ENCODE data around the gene IRF2.

The IRF2 gene

GRCh38 chr4:184408684-184409081, 65.7 kb downstream of the IRF2 start:
- no peak for DNase-seq (ENCODE audit: low read depth, low spot score)
- in situ Hi-C loops (cut with HindIII; ENCODE audit: low sequenced_read_pairs) = no loop called here
- no peak for TF ChIP-seq CTCF (IDR thresholded peaks at IDR 0.05; ENCODE audit: low read depth, low read length)
- no peak overlapping the region for H3K4me3 ChIP-seq (ENCODE audit: low read depth, low read length)

GRCh38 chr4:184408021-184408683, 66.2 kb downstream of the IRF2 start:
- no peak overlapping the region for H3K4me3 ChIP-seq (ENCODE audit: low read depth, low read length)
- DNase-seq (ENCODE audit: low read depth, low spot score) = peak; percentile 88
- in situ Hi-C loops (cut with HindIII; ENCODE audit: low sequenced_read_pairs) = no loop called here
- TF ChIP-seq CTCF (IDR thresholded peaks at IDR 0.05; ENCODE audit: low read depth, low read length) = no peak

GRCh38 chr4:184406958-184407391, 67.4 kb downstream of the IRF2 start:
- in situ Hi-C loops (cut with HindIII; ENCODE audit: low sequenced_read_pairs) = no loop called here
- no peak overlapping the region for H3K4me3 ChIP-seq (ENCODE audit: low read depth, low read length)
- DNase-seq (ENCODE audit: low read depth, low spot score) = no peak
- no peak for TF ChIP-seq CTCF (IDR thresholded peaks at IDR 0.05; ENCODE audit: low read depth, low read length)

GRCh38 chr4:184404047-184404446, 70.3 kb downstream of the IRF2 start:
- DNase-seq (ENCODE audit: low read depth, low spot score) = no peak
- no peak overlapping the region for H3K4me3 ChIP-seq (ENCODE audit: low read depth, low read length)
- TF ChIP-seq CTCF (IDR thresholded peaks at IDR 0.05; ENCODE audit: low read depth, low read length) = no peak
- in situ Hi-C loops (cut with HindIII; ENCODE audit: low sequenced_read_pairs) = no loop called here

GRCh38 chr4:184403384-184403781, 71.0 kb downstream of the IRF2 start:
- H3K4me3 ChIP-seq (ENCODE audit: low read depth, low read length) = no peak overlapping the region
- in situ Hi-C loops (cut with HindIII; ENCODE audit: low sequenced_read_pairs) = no loop called here
- no peak for TF ChIP-seq CTCF (IDR thresholded peaks at IDR 0.05; ENCODE audit: low read depth, low read length)
- no peak for DNase-seq (ENCODE audit: low read depth, low spot score)

GRCh38 chr4:184402740-184403383, 71.5 kb downstream of the IRF2 start:
- in situ Hi-C loops (cut with HindIII; ENCODE audit: low sequenced_read_pairs) = no loop called here
- no peak for TF ChIP-seq CTCF (IDR thresholded peaks at IDR 0.05; ENCODE audit: low read depth, low read length)
- H3K4me3 ChIP-seq (ENCODE audit: low read depth, low read length) = no peak overlapping the region
- no peak for DNase-seq (ENCODE audit: low read depth, low spot score)
